Colonic mucosa (tissue), 4 donors: ENCODE results near the gene CRIP3. TPM values are rescaled to one million over a fixed set of nuclear protein-coding genes. Genes with fewer than 3 reads are reported as not detected.
"Not testable (repeated sequence)": the region's sequence is repeated elsewhere in the genome, so short reads cannot be mapped to it uniquely, and the experiment has no call there.

Experiments used
- DNase-seq: peaks from one replicate; pipeline ENCODE4 v3.0.0-alpha.2; 2020
- H3K27ac ChIP-seq: fragments of 200-600 bp; one replicate; pipeline ENCODE4 v1.8.0; 2021
- H3K27me3 ChIP-seq: fragments of 200-600 bp; one replicate; pipeline ENCODE4 v1.8.0; 2021
- H3K36me3 ChIP-seq: fragments of 200-600 bp; one replicate; pipeline ENCODE4 v1.8.0; 2021
- H3K4me1 ChIP-seq: fragments of 200-600 bp; one replicate; pipeline ENCODE4 v1.8.0; 2021; ENCODE audit warnings: mild to moderate bottlenecking
- H3K4me3 ChIP-seq: fragments of 200-600 bp; one replicate; pipeline ENCODE4 v1.8.0; 2021
- H3K9ac ChIP-seq, 2 donors: one replicate each; pipeline ENCODE4 v1.7.0; 2013; ENCODE audit warnings: control low read depth in 2 of 2, low read depth in 2 of 2, low read length in 2 of 2
- H3K9me3 ChIP-seq: fragments of 200-600 bp; one replicate; pipeline ENCODE4 v1.8.0; 2021
- CTCF ChIP-seq: fragments of 200-600 bp; IDR thresholded peaks from one replicate; pipeline ENCODE4 v1.8.0; 2022; ENCODE audit warnings: antibody characterized with exemption, mild to moderate bottlenecking
- intact Hi-C: fragments of 100-400 bp; cut with DNase I; formaldehyde crosslinking; loops from one replicate; pipeline ENCODE4 v1.14.1; 2022
- total RNA-seq, 2 donors: library from RNA; stranded (reverse); fragmentation: NEBNext Ultra II Directional in 1 of 2; extraction: Animal tissue kit (Norgen Biotek cat#: 25700) in 1 of 2; gene quantifications; one replicate each; pipeline ENCODE4 v1.2.1, GENCODE V29; 2021
- donor health status: healthy.
- donor health status: DM: no; HTN: no; CAD: no.
- donor health status: DM: no; HTN: no; CAD: no.

CRIP3 gene
- total RNA-seq, 2 donors from 2014 or later = 0.69 to 1.8 TPM

GRCh38 chr6:43306086-43306485 lies 2.5 kb downstream of the CRIP3 start:
- intact Hi-C loops = no loop called here
- Histone ChIP-seq H3K9ac (no peak overlapping the region), H3K27ac (no peak overlapping the region), H3K4me1 (no peaks in the 10 kb centered on the region), H3K4me3 (no peak overlapping the region), H3K27me3 (no peaks in the 10 kb centered on the region), H3K9me3 (no peaks in the 10 kb centered on the region), H3K36me3 (no peaks in the 10 kb centered on the region)
- DNase-seq = no peak
- no peak for TF ChIP-seq CTCF

GRCh38 chr6:43304882-43305281 lies 3.7 kb downstream of the CRIP3 start:
- intact Hi-C loops = no loop called here
- no peaks in the 10 kb centered on the region for H3K9me3 ChIP-seq
- H3K27me3 ChIP-seq = no peaks in the 10 kb centered on the region
- no peak for DNase-seq
- no peak overlapping the region for H3K27ac ChIP-seq
- H3K36me3 ChIP-seq = no peaks in the 10 kb centered on the region
- H3K4me1 ChIP-seq = no peaks in the 10 kb centered on the region
- no peak overlapping the region for H3K9ac ChIP-seq
- TF ChIP-seq CTCF = no peak
- H3K4me3 ChIP-seq = no peak overlapping the region

GRCh38 chr6:43304361-43304760 lies 4.3 kb downstream of the CRIP3 start:
- H3K27me3 ChIP-seq = no peaks in the 10 kb centered on the region
- no peaks in the 10 kb centered on the region for H3K4me1 ChIP-seq
- intact Hi-C loops = no loop called here
- H3K36me3 ChIP-seq = no peaks in the 10 kb centered on the region
- no peak overlapping the region for H3K4me3 ChIP-seq
- DNase-seq = no peak
- no peak overlapping the region for H3K9ac ChIP-seq
- no peak for TF ChIP-seq CTCF
- no peaks in the 10 kb centered on the region for H3K9me3 ChIP-seq
- H3K27ac ChIP-seq = no peak overlapping the region

GRCh38 chr6:43303751-43304331 lies 4.8 kb downstream of the CRIP3 start:
- Histone ChIP-seq H3K36me3 (no peaks in the 10 kb centered on the region), H3K27me3 (no peaks in the 10 kb centered on the region), H3K27ac (no peak overlapping the region), H3K9me3 (no peaks in the 10 kb centered on the region), H3K4me1 (no peaks in the 10 kb centered on the region), H3K4me3 (no peak overlapping the region), H3K9ac (no peak overlapping the region)
- DNase-seq = no peak
- intact Hi-C loops = no loop called here
- no peak for TF ChIP-seq CTCF

- H3K27ac ChIP-seq, H3K27me3 ChIP-seq, intact Hi-C loops, DNase-seq, H3K9ac ChIP-seq, H3K4me3 ChIP-seq, H3K36me3 ChIP-seq, H3K9me3 ChIP-seq, H3K4me1 ChIP-seq: not testable (repeated sequence)
These were observed 5.6 kb downstream of the CRIP3 start for GRCh38 chr6:43303006-43303405.

- DNase-seq = no peak
- no peaks in the 10 kb centered on the region for H3K4me1 ChIP-seq
These were observed 6.5 kb downstream of the CRIP3 start for GRCh38 chr6:43302126-43302525.

More at GRCh38 chr6:43302126-43302525, 6.5 kb downstream of the CRIP3 start:
- Histone ChIP-seq H3K36me3 (no peaks in the 10 kb centered on the region), H3K27me3 (no peaks in the 10 kb centered on the region), H3K9me3 (no peaks in the 10 kb centered on the region), H3K9ac (no peak overlapping the region), H3K27ac (no peak overlapping the region), H3K4me3 (no peak overlapping the region)
- TF ChIP-seq CTCF = no peak
- intact Hi-C loops = no loop called here
